GM23338 (cell line): ENCODE data around the gene WFS1. TPM values are rescaled to one million over a fixed set of nuclear protein-coding genes. Genes with fewer than 3 reads are reported as not detected.

Experiments used
- ATAC-seq: fragments of 200-7000 bp; cut with Tn5 transposase; 3 replicates; pipeline ENCODE4 v1.9.1; 2020
- DNase-seq: peaks from one replicate; pipeline ENCODE4 v3.0.0-alpha.2; 2015; ENCODE audit warnings: low spot score
- H2AFZ ChIP-seq: fragments of 200-600 bp; sonication (generic); 2 replicates; pipeline ENCODE4 v1.8.0; 2016; ENCODE audit warnings: antibody characterized with exemption, mild to moderate bottlenecking, moderate library complexity
- H3F3A ChIP-seq: fragments of 200-600 bp; sonication (generic); replicated peaks from 2 replicates; pipeline ENCODE4 v1.8.0; 2017; ENCODE audit warnings: antibody characterized with exemption, mixed run types, low read depth
- H3K27ac ChIP-seq: fragments of 200-600 bp; sonication (generic); 2 replicates; pipeline ENCODE4 v1.6.1; 2016; ENCODE audit warnings: low read depth
- H3K27me3 ChIP-seq: fragments of 200-600 bp; sonication (generic); 2 replicates; pipeline ENCODE4 v1.8.0; 2016; ENCODE audit warnings: mild to moderate bottlenecking, mixed run types, moderate library complexity; ENCODE audit not compliant: insufficient read depth
- H3K36me3 ChIP-seq: fragments of 200-600 bp; sonication (generic); 2 replicates; pipeline ENCODE4 v1.8.0; 2016; ENCODE audit warnings: mild to moderate bottlenecking; ENCODE audit not compliant: insufficient read depth
- H3K4me1 ChIP-seq: fragments of 200-600 bp; sonication (generic); 2 replicates; pipeline ENCODE4 v1.8.0; 2016; ENCODE audit warnings: mild to moderate bottlenecking, moderate library complexity; ENCODE audit not compliant: insufficient read depth
- H3K4me2 ChIP-seq: fragments of 200-600 bp; sonication (generic); 2 replicates; pipeline ENCODE4 v1.7.1; 2017; ENCODE audit warnings: mixed run types
- H3K4me3 ChIP-seq: fragments of 200-600 bp; sonication (generic); 2 replicates; pipeline ENCODE4 v1.6.1; 2016; ENCODE audit warnings: mixed run types
- H3K79me2 ChIP-seq: fragments of 200-600 bp; sonication (generic); replicated peaks from 2 replicates; pipeline ENCODE4 v1.8.0; 2017; ENCODE audit warnings: mild to moderate bottlenecking; ENCODE audit not compliant: insufficient read depth
- H3K9me2 ChIP-seq: fragments of 200-600 bp; sonication (generic); 2 replicates; pipeline ENCODE4 v1.8.0; 2017; ENCODE audit not compliant: insufficient read depth
- H4K20me1 ChIP-seq: fragments of 200-600 bp; sonication (generic); replicated peaks from 2 replicates; pipeline ENCODE4 v1.8.0; 2017; ENCODE audit warnings: mild to moderate bottlenecking; ENCODE audit not compliant: insufficient read depth
- H3K27ac Mint-ChIP-seq: 2 replicates; pipeline ENCODE4 v1.8.0; 2020; ENCODE audit warnings: inconsistent platforms, mild to moderate bottlenecking, moderate library complexity, mixed read lengths
- H3K27me3 Mint-ChIP-seq: 3 replicates; pipeline ENCODE4 v1.8.0; 2022; ENCODE audit warnings: low read depth, mild to moderate bottlenecking, moderate library complexity, mixed read lengths, inconsistent platforms; ENCODE audit not compliant: insufficient read depth, poor library complexity
- H3K36me3 Mint-ChIP-seq: 3 replicates; pipeline ENCODE4 v1.8.0; 2021; ENCODE audit warnings: low read depth, mild to moderate bottlenecking, inconsistent platforms, moderate library complexity, mixed read lengths
- H3K4me1 Mint-ChIP-seq: 3 replicates; pipeline ENCODE4 v1.8.0; 2020; ENCODE audit warnings: mild to moderate bottlenecking, inconsistent platforms, mixed read lengths
- H3K4me3 Mint-ChIP-seq: 3 replicates; pipeline ENCODE4 v1.8.0; 2021; ENCODE audit warnings: moderate library complexity, mild to moderate bottlenecking, inconsistent platforms, mixed read lengths
- H3K9me3 Mint-ChIP-seq: 3 replicates; pipeline ENCODE4 v1.8.0; 2020; ENCODE audit warnings: moderate library complexity, mild to moderate bottlenecking, inconsistent platforms, mixed read lengths
- EZH2phosphoT487 ChIP-seq: fragments of 200-600 bp; sonication (generic); IDR thresholded peaks from one replicate; pipeline ENCODE4 v1.8.1; 2018; ENCODE audit warnings: antibody characterized with exemption; ENCODE audit not compliant: unreplicated experiment
- NANOG ChIP-seq: IDR thresholded peaks from 2 replicates; pipeline ENCODE4 v1.6.1; 2016; ENCODE audit warnings: antibody characterized with exemption, borderline replicate concordance
- POLR2AphosphoS5 ChIP-seq: IDR thresholded peaks from 2 replicates; pipeline ENCODE4 v1.6.1; 2016; ENCODE audit warnings: antibody characterized with exemption, low read depth
- STAT1 ChIP-seq: IDR thresholded peaks from one replicate; pipeline ENCODE4 v1.6.1; 2016; ENCODE audit warnings: antibody characterized with exemption; ENCODE audit not compliant: unreplicated experiment
- ZNF114 ChIP-seq: fragments of 250-450 bp; sonication (Bioruptor Pico); IDR thresholded peaks from 2 replicates; pipeline ENCODE4 v1.5.0; 2020; ENCODE audit warnings: mild to moderate bottlenecking, moderate library complexity
- polyA plus RNA-seq: library from polyadenylated mRNA; unstranded; fragments of >200 nt; fragmentation: Nextera tagmentation; extraction: Ambion mirVana; gene quantifications from 2 replicates; pipeline ENCODE4 v1.2.1, GENCODE V29; 2016
- total RNA-seq: library from RNA; depleted of rRNA; stranded (reverse); fragments of >200 nt; shearing (Covaris generic); gene quantifications from 2 replicates; pipeline ENCODE4 v1.2.3, GENCODE V29; 2014
- TF ChIP-seq, protein P1 (sequence below), 2 experiments: fragments of 200-600 bp in 1 of 2; sonication (generic) in 1 of 2; conservative IDR thresholded peaks; 2 replicates each; pipeline versions ENCODE4 v1.5.1 to v1.6.1; 2016 to 2017; ENCODE audit warnings: antibody characterized with exemption in 2 of 2, low read depth in 2 of 2, mild to moderate bottlenecking in 2 of 2, moderate library complexity in 1 of 2
- TF ChIP-seq, protein P2 (sequence below): IDR thresholded peaks from 2 replicates; pipeline ENCODE4 v1.6.1; 2016; ENCODE audit warnings: antibody characterized with exemption
- TF ChIP-seq, protein P3 (sequence below): fragments of 250-450 bp; sonication (Bioruptor Pico); IDR thresholded peaks from 2 replicates; pipeline ENCODE4 v1.5.0; 2020; ENCODE audit warnings: mild to moderate bottlenecking, moderate library complexity

WFS1 gene
- total and polyA plus RNA-seq, 2 experiments from 2014 or later, result 24.7 to 45.4 TPM

DNA sequence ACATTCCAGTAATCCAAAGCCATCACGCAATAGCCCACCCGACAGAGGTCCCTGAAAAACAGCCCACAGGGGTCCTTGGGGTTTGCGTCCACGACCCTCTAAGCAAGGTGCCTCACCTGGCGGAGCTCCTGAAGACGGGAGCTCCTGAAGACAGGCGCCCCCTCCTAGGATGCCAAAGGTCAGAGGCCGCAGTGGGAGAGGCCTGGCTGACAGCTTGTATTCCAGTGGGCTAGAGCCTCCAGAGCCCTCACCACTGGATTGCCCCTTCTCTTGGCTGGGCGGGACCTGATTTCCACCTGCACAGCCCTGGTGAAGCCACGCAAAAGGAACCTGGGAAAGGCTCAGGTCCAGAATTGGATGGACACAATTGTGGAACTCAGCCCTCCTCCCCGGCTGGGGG, 29.7 kb upstream of the WFS1 start:
- Histone ChIP-seq H4K20me1 (no peaks in the 10 kb centered on the region), H2AFZ (no peak overlapping the region), H3F3A (no peaks in the 10 kb centered on the region), H3K27ac (no peak overlapping the region), H3K4me1 (no peaks in the 10 kb centered on the region), H3K4me3 (no peak overlapping the region), H3K9me2 (no peaks in the 10 kb centered on the region), H3K4me2 (no peak overlapping the region), H3K27me3 (peaks cover 10% of the 10 kb centered on the region; the same call in 1 of the 2 replicates), H3K36me3 (no peaks in the 10 kb centered on the region), H3K79me2 (no peaks in the 10 kb centered on the region)
- Mint-ChIP-seq H3K27me3 (peaks cover 14% of the 10 kb centered on the region), H3K27ac (no peak overlapping the region), H3K4me1 (peaks cover 3% of the 10 kb centered on the region; the same call in 2 of the 3 replicates), H3K9me3 (peaks cover 21% of the 10 kb centered on the region), H3K4me3 (no peak overlapping the region), H3K36me3 (peaks cover 14% of the 10 kb centered on the region)
- ATAC-seq (no peak), DNase-seq (no peak)
- TF ChIP-seq ZNF114 (CRISPR knock-in tag) (no peak), STAT1 (no peak), POLR2AphosphoS5 (no peak), NANOG (no peak)
- TF ChIP-seq, protein P1, sequence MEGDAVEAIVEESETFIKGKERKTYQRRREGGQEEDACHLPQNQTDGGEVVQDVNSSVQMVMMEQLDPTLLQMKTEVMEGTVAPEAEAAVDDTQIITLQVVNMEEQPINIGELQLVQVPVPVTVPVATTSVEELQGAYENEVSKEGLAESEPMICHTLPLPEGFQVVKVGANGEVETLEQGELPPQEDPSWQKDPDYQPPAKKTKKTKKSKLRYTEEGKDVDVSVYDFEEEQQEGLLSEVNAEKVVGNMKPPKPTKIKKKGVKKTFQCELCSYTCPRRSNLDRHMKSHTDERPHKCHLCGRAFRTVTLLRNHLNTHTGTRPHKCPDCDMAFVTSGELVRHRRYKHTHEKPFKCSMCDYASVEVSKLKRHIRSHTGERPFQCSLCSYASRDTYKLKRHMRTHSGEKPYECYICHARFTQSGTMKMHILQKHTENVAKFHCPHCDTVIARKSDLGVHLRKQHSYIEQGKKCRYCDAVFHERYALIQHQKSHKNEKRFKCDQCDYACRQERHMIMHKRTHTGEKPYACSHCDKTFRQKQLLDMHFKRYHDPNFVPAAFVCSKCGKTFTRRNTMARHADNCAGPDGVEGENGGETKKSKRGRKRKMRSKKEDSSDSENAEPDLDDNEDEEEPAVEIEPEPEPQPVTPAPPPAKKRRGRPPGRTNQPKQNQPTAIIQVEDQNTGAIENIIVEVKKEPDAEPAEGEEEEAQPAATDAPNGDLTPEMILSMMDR (conservative IDR thresholded peaks at IDR 0.05; ENCODE audit: low read depth in 2 of 2), result no peak
- TF ChIP-seq, protein P2, sequence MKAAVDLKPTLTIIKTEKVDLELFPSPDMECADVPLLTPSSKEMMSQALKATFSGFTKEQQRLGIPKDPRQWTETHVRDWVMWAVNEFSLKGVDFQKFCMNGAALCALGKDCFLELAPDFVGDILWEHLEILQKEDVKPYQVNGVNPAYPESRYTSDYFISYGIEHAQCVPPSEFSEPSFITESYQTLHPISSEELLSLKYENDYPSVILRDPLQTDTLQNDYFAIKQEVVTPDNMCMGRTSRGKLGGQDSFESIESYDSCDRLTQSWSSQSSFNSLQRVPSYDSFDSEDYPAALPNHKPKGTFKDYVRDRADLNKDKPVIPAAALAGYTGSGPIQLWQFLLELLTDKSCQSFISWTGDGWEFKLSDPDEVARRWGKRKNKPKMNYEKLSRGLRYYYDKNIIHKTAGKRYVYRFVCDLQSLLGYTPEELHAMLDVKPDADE, result no peak

DNA sequence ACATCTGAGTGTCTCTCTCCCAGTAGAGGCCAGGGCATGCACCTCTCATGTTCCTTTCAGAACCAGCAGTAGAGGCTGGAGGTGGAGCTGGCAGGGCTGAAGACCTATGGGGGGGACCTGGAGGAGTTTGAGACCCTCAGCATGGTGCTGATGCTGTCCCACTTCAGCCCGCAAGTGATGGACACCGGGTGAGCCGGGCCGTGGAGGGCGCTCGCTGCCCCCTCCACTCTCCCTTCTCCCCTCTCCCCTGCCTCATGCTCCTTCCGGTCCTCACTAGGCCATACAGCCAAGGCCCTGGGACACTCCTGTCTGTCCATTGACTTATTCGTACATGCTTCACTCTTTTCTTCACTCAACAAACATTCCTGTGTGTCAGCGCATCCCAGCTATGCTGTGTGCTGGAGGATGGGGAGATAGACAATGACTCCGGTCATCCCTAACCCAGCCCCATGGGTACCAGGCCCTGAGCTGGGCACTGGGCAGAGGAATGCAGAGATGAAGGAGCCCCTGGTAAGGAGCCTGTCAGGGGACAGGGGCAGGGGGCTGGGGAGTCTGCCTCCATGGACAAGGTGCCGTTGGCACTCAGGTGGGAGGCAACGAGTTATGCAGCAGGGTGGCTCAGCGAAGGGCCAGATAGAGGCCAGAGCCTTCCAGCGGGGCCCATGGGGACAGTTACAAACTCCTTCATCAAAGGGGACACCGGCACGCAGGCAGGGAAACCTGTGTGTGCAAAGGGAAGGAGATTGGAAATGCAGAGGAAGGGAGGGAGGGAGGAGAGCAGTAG, 28.4 kb upstream of the WFS1 start:
- H3K27ac Mint-ChIP-seq, result no peak overlapping the region
- Histone ChIP-seq H2AFZ (no peak overlapping the region), H3K79me2 (no peaks in the 10 kb centered on the region), H3K9me2 (no peaks in the 10 kb centered on the region), H3K4me1 (peaks cover 2% of the 10 kb centered on the region; the same call in 1 of the 2 replicates), H3K36me3 (no peaks in the 10 kb centered on the region), H3F3A (no peaks in the 10 kb centered on the region), H3K27me3 (peaks cover 11% of the 10 kb centered on the region; the same call in 1 of the 2 replicates), H3K4me3 (no peak overlapping the region), H3K27ac (no peak overlapping the region), H3K4me2 (no peak overlapping the region), H4K20me1 (no peaks in the 10 kb centered on the region)
- H3K9me3 Mint-ChIP-seq, result peaks cover 23% of the 10 kb centered on the region
- ATAC-seq, result no peak
- H3K27me3 Mint-ChIP-seq, result peaks cover 15% of the 10 kb centered on the region
- no peak overlapping the region for H3K4me3 Mint-ChIP-seq
- H3K36me3 Mint-ChIP-seq, result peaks cover 15% of the 10 kb centered on the region
- TF ChIP-seq NANOG (no peak), POLR2AphosphoS5 (no peak), STAT1 (no peak), EZH2phosphoT487 (no peak)
- TF ChIP-seq, protein P3, sequence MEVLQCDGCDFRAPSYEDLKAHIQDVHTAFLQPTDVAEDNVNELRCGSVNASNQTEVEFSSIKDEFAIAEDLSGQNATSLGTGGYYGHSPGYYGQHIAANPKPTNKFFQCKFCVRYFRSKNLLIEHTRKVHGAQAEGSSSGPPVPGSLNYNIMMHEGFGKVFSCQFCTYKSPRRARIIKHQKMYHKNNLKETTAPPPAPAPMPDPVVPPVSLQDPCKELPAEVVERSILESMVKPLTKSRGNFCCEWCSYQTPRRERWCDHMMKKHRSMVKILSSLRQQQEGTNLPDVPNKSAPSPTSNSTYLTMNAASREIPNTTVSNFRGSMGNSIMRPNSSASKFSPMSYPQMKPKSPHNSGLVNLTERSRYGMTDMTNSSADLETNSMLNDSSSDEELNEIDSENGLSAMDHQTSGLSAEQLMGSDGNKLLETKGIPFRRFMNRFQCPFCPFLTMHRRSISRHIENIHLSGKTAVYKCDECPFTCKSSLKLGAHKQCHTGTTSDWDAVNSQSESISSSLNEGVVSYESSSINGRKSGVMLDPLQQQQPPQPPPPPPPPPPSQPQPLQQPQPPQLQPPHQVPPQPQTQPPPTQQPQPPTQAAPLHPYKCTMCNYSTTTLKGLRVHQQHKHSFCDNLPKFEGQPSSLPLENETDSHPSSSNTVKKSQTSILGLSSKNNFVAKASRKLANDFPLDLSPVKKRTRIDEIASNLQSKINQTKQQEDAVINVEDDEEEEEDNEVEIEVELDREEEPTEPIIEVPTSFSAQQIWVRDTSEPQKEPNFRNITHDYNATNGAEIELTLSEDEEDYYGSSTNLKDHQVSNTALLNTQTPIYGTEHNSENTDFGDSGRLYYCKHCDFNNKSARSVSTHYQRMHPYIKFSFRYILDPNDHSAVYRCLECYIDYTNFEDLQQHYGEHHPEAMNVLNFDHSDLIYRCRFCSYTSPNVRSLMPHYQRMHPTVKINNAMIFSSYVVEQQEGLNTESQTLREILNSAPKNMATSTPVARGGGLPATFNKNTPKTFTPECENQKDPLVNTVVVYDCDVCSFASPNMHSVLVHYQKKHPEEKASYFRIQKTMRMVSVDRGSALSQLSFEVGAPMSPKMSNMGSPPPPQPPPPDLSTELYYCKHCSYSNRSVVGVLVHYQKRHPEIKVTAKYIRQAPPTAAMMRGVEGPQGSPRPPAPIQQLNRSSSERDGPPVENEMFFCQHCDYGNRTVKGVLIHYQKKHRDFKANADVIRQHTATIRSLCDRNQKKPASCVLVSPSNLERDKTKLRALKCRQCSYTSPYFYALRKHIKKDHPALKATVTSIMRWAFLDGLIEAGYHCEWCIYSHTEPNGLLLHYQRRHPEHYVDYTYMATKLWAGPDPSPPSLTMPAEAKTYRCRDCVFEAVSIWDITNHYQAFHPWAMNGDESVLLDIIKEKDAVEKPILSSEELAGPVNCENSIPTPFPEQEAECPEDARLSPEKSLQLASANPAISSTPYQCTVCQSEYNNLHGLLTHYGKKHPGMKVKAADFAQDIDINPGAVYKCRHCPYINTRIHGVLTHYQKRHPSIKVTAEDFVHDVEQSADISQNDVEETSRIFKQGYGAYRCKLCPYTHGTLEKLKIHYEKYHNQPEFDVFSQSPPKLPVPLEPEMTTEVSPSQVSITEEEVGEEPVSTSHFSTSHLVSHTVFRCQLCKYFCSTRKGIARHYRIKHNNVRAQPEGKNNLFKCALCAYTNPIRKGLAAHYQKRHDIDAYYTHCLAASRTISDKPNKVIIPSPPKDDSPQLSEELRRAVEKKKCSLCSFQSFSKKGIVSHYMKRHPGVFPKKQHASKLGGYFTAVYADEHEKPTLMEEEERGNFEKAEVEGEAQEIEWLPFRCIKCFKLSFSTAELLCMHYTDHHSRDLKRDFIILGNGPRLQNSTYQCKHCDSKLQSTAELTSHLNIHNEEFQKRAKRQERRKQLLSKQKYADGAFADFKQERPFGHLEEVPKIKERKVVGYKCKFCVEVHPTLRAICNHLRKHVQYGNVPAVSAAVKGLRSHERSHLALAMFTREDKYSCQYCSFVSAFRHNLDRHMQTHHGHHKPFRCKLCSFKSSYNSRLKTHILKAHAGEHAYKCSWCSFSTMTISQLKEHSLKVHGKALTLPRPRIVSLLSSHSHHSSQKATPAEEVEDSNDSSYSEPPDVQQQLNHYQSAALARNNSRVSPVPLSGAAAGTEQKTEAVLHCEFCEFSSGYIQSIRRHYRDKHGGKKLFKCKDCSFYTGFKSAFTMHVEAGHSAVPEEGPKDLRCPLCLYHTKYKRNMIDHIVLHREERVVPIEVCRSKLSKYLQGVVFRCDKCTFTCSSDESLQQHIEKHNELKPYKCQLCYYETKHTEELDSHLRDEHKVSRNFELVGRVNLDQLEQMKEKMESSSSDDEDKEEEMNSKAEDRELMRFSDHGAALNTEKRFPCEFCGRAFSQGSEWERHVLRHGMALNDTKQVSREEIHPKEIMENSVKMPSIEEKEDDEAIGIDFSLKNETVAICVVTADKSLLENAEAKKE (CRISPR knock-in tag), result no peak
- DNase-seq, result no peak
- H3K4me1 Mint-ChIP-seq, result peaks cover 4% of the 10 kb centered on the region; the same call in 2 of the 3 replicates
